ENCODE data around the gene AVEN. TPM values are rescaled to one million over a fixed set of nuclear protein-coding genes. Genes with fewer than 3 reads are reported as not detected.

AVEN gene
- total and polyA plus RNA-seq, 2 of the 13 experiments (the other 11 are each of a cell fraction or from before 2014, with no cell fraction given): 4.4 to 17.5 TPM

DNA sequence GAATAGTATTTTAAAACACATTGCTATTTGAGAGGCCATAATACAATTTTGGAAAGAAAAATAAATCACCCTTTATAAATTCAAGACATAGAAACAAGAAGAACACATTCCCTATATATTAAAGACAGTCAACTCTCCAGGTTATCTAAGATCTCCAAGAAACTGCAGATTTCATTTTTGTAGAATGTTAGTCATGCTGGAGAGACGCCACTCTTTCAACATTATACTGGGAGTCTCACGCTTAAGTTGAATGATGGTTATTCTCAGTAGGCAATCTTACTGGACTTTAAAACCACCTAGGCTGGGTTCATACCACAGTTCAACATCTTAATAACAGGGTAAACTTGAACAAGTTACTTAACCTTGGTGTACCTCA, 74.4 kb downstream of the AVEN start:
- POLR2A ChIA-PET: no interaction called here
- in situ Hi-C loops (cut with HindIII; ENCODE audit: extremely low pct_ligation_motif_present, low pct_unique_long_range_greater_than_20kb): no loop called here
- H3K27ac ChIP-seq (ENCODE audit: extremely low read length, insufficient read depth, low read length): no peak overlapping the region
- ATAC-seq: no peak
- intact Hi-C loops (cut with micrococcal nuclease; ENCODE audit: unreplicated experiment): loop anchor here (1.0 kb wide), 1 partner anchor 229 kb away; no protein-coding TSS in a partner anchor
- no peak for FAIRE-seq
- H3K9me3 ChIP-seq (ENCODE audit: low read length): no peaks in the 10 kb centered on the region
- H3K4me3 ChIP-seq (replicated peaks in 1 of 3; ENCODE audit: insufficient read depth in 1 of 3, low read depth in 2 of 3, low read length in 3 of 3): no peak overlapping the region
- no peaks in the 10 kb centered on the region for H3K79me2 ChIP-seq (ENCODE audit: insufficient read depth, low read length)
- 100% methylated on average over 2 of the region's 2 CpGs for WGBS (ENCODE audit: low lambda C conversion rate)
- no peak overlapping the region for H2AFZ ChIP-seq (ENCODE audit: low read length)
- no peak for DNase-seq (ENCODE audit: low spot score)
- no TSS peak for BruUV-seq (replicated peaks)
- TF ChIP-seq, protein P1, sequence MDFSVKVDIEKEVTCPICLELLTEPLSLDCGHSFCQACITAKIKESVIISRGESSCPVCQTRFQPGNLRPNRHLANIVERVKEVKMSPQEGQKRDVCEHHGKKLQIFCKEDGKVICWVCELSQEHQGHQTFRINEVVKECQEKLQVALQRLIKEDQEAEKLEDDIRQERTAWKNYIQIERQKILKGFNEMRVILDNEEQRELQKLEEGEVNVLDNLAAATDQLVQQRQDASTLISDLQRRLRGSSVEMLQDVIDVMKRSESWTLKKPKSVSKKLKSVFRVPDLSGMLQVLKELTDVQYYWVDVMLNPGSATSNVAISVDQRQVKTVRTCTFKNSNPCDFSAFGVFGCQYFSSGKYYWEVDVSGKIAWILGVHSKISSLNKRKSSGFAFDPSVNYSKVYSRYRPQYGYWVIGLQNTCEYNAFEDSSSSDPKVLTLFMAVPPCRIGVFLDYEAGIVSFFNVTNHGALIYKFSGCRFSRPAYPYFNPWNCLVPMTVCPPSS (IDR thresholded peaks at IDR 0.05): no peak
- no peak for TF ChIP-seq SUZ12 (IDR thresholded peaks at IDR 0.05; ENCODE audit: low read depth, low read length)
- no peak for TF ChIP-seq ZNF552 (CRISPR knock-in tag; IDR thresholded peaks at IDR 0.05; ENCODE audit: borderline replicate concordance)
- TF ChIP-seq ARNT (IDR thresholded peaks at IDR 0.05): no peak
- no peak for TF ChIP-seq MAF1 (CRISPR knock-in tag; IDR thresholded peaks at IDR 0.05; ENCODE audit: borderline replicate concordance)
- TF ChIP-seq SMARCE1 (IDR thresholded peaks at IDR 0.05; ENCODE audit: borderline replicate concordance): no peak
- TF ChIP-seq RARA (CRISPR knock-in tag; IDR thresholded peaks at IDR 0.05): no peak
- no peak for TF ChIP-seq ZNF614 (CRISPR knock-in tag; IDR thresholded peaks at IDR 0.05; ENCODE audit: borderline replicate concordance)
- TF ChIP-seq ZNF562 (CRISPR knock-in tag; IDR thresholded peaks at IDR 0.05; ENCODE audit: borderline replicate concordance): no peak
- TF ChIP-seq ZFY (CRISPR knock-in tag; IDR thresholded peaks at IDR 0.05): no peak
- TF ChIP-seq MXD1 (CRISPR knock-in tag; IDR thresholded peaks at IDR 0.05): no peak
- TF ChIP-seq NONO (IDR thresholded peaks at IDR 0.05): no peak
- no peak for TF ChIP-seq NONO (CRISPR knock-in tag; conservative IDR thresholded peaks at IDR 0.05)
- no peak for TF ChIP-seq MAFG (CRISPR knock-in tag; IDR thresholded peaks at IDR 0.05)
- TF ChIP-seq MIXL1 (CRISPR knock-in tag; IDR thresholded peaks at IDR 0.05): no peak
- TF ChIP-seq GATAD1 (CRISPR knock-in tag; IDR thresholded peaks at IDR 0.05): no peak
- TF ChIP-seq ZNF772 (CRISPR knock-in tag; IDR thresholded peaks at IDR 0.05): no peak
- no peak overlapping the region for H3K4me2 ChIP-seq (ENCODE audit: low read depth, low read length)
- H3K4me1 ChIP-seq (ENCODE audit: insufficient read depth, low read length): no peaks in the 10 kb centered on the region
- no peaks in the 10 kb centered on the region for H3K36me3 ChIP-seq (replicated peaks in 1 of 2; ENCODE audit: control insufficient read depth in 1 of 2, insufficient read depth in 2 of 2, low read length in 2 of 2)
- no peaks in the 10 kb centered on the region for H4K20me1 ChIP-seq (ENCODE audit: insufficient read depth, low read length)
- CTCF ChIA-PET (ENCODE audit: low intra/inter-chr PET ratio, low total read pairs): interaction anchor here (1.1 to 1.6 kb wide), 4 partner anchors 206 to 229 kb away, joined by 3 to 9 read pairs (median 4); no protein-coding TSS in a partner anchor
- H3K9ac ChIP-seq (ENCODE audit: insufficient read depth, low read depth, low read length): no peak overlapping the region
- H3K27me3 ChIP-seq (ENCODE audit: control insufficient read depth in 1 of 2, insufficient read depth in 2 of 2, low read length in 2 of 2): no peaks in the 10 kb centered on the region; a peak in 1 of 5 replicates

All from HepG2 (cell line).